ENCODE measurements around the gene SKAP1.
A peak's percentile ranks its signal among the peaks of the same experiment; 100 is the strongest.

Gene SKAP1

GRCh38 chr17:48148029-48148770 lies 281.8 kb downstream of the SKAP1 start:
- no peak for DNase-seq (ENCODE audit: low spot score)

GRCh38 chr17:48144976-48145798 lies 284.8 kb downstream of the SKAP1 start:
- no peak for DNase-seq (ENCODE audit: low spot score)

GRCh38 chr17:48144231-48144630 lies 285.8 kb downstream of the SKAP1 start:
- no peak for DNase-seq (ENCODE audit: low spot score)

GRCh38 chr17:48143629-48144028 lies 286.4 kb downstream of the SKAP1 start:
- no peak for DNase-seq (ENCODE audit: low spot score)

GRCh38 chr17:48139944-48140343 lies 290.1 kb downstream of the SKAP1 start:
- no peak for DNase-seq (ENCODE audit: low spot score)

- DNase-seq (ENCODE audit: low spot score): no peak
These were observed 292.4 kb downstream of the SKAP1 start for GRCh38 chr17:48137656-48138055.

GRCh38 chr17:48134912-48135480 lies 295.0 kb downstream of the SKAP1 start:
- DNase-seq (ENCODE audit: low spot score): no peak

GRCh38 chr17:48132385-48132784 lies 297.6 kb downstream of the SKAP1 start:
- no peak for DNase-seq (ENCODE audit: low spot score)

- DNase-seq (ENCODE audit: low spot score): peak; percentile 78
These were observed 298.7 kb downstream of the SKAP1 start for GRCh38 chr17:48131216-48131824.

- no peak for DNase-seq (ENCODE audit: low spot score)
These were observed 300.0 kb downstream of the SKAP1 start for GRCh38 chr17:48129981-48130380.

- DNase-seq (ENCODE audit: low spot score): no peak
These were observed 301.6 kb downstream of the SKAP1 start for GRCh38 chr17:48128400-48128799.

- no peak for DNase-seq (ENCODE audit: low spot score)
These were observed 302.5 kb downstream of the SKAP1 start for GRCh38 chr17:48127371-48128051.

- DNase-seq (ENCODE audit: low spot score): no peak
These were observed 303.5 kb downstream of the SKAP1 start for GRCh38 chr17:48126532-48126850.

GRCh38 chr17:48125829-48126531 lies 304.0 kb downstream of the SKAP1 start:
- DNase-seq (ENCODE audit: low spot score): no peak

- no peak for DNase-seq (ENCODE audit: low spot score)
These were observed 306.1 kb downstream of the SKAP1 start for GRCh38 chr17:48123776-48124388.

- DNase-seq (ENCODE audit: low spot score): peak; percentile 93
These were observed 306.9 kb downstream of the SKAP1 start for GRCh38 chr17:48123111-48123510.

- no peak for DNase-seq (ENCODE audit: low spot score)
These were observed 307.4 kb downstream of the SKAP1 start for GRCh38 chr17:48122665-48123045.

- DNase-seq (ENCODE audit: low spot score): peak; percentile 87
These were observed 307.9 kb downstream of the SKAP1 start for GRCh38 chr17:48121923-48122664.

- DNase-seq (ENCODE audit: low spot score): no peak
These were observed 316.8 kb downstream of the SKAP1 start for GRCh38 chr17:48113201-48113676.

- DNase-seq (ENCODE audit: low spot score): no peak
These were observed 318.1 kb downstream of the SKAP1 start for GRCh38 chr17:48111937-48112241.
